HG03520 (cell line): ENCODE measurements around the gene CAMKK2.
"Not testable (repeated sequence)": the region's sequence is repeated elsewhere in the genome, so short reads cannot be mapped to it uniquely, and the experiment has no call there.

Source experiments
- ATAC-seq: cut with Tn5 transposase; IDR thresholded peaks from one replicate; pipeline ENCODE4 v1.9.1; 2021; ENCODE audit warnings: mild to moderate bottlenecking, moderate library complexity; ENCODE audit not compliant: unreplicated experiment

Gene CAMKK2

GRCh38 chr12:121296618-121297434 is at the start of gene CAMKK2:
Gene CAMKK2, minus strand, starts transcription at chr12:121296709. Its CDS starts 22,183 bp downstream, at chr12:121274526.
- ATAC-seq, result peak; percentile 75

- no peak for ATAC-seq
Observed at GRCh38 chr12:121345151-121345815, 48.8 kb upstream of the CAMKK2 start.

GRCh38 chr12:121344506-121344905 is 48.0 kb upstream of the CAMKK2 start:
- ATAC-seq, result no peak

- no peak for ATAC-seq
Observed at GRCh38 chr12:121337416-121337815, 40.9 kb upstream of the CAMKK2 start.

GRCh38 chr12:121334513-121335343 is 38.2 kb upstream of the CAMKK2 start:
- ATAC-seq, result no peak

GRCh38 chr12:121333747-121334146 is 37.2 kb upstream of the CAMKK2 start:
- ATAC-seq, result no peak

- no peak for ATAC-seq
Observed at GRCh38 chr12:121331248-121331647, 34.7 kb upstream of the CAMKK2 start.

GRCh38 chr12:121330692-121331091 is 34.2 kb upstream of the CAMKK2 start:
- no peak for ATAC-seq

- ATAC-seq, result no peak
Observed at GRCh38 chr12:121330195-121330594, 33.7 kb upstream of the CAMKK2 start.

- no peak for ATAC-seq
Observed at GRCh38 chr12:121328620-121329019, 32.1 kb upstream of the CAMKK2 start.

GRCh38 chr12:121326996-121327674 is 30.6 kb upstream of the CAMKK2 start:
- no peak for ATAC-seq

GRCh38 chr12:121325922-121326396 is 29.4 kb upstream of the CAMKK2 start:
- ATAC-seq, result no peak

- no peak for ATAC-seq
Observed at GRCh38 chr12:121323908-121324307, 27.4 kb upstream of the CAMKK2 start.

- ATAC-seq, result no peak
Observed at GRCh38 chr12:121318121-121318520, 21.6 kb upstream of the CAMKK2 start.

- no peak for ATAC-seq
Observed at GRCh38 chr12:121314431-121314830, 17.9 kb upstream of the CAMKK2 start.

- not testable (repeated sequence) for ATAC-seq
Observed at GRCh38 chr12:121310231-121310630, 13.7 kb upstream of the CAMKK2 start.

GRCh38 chr12:121307397-121307796 is 10.9 kb upstream of the CAMKK2 start:
- not testable (repeated sequence) for ATAC-seq

- ATAC-seq, result no peak
Observed at GRCh38 chr12:121304306-121304705, 7.8 kb upstream of the CAMKK2 start.

- ATAC-seq, result no peak
Observed at GRCh38 chr12:121301876-121302275, 5.4 kb upstream of the CAMKK2 start.

- no peak for ATAC-seq
Observed at GRCh38 chr12:121300083-121300819, 3.7 kb upstream of the CAMKK2 start.
